G401 (cell line): ENCODE data around the gene SKOR1. TPM values are rescaled to one million over a fixed set of nuclear protein-coding genes. Genes with fewer than 3 reads are reported as not detected.

ENCODE experiments used
- DNase-seq: peaks from one replicate; pipeline ENCODE4 v3.0.0-alpha.2; 2015; ENCODE audit warnings: low spot score
- in situ Hi-C: cut with HindIII; loops from 2 replicates; pipeline ENCODE4 v1.10.0; 2016; ENCODE audit warnings: low sequenced_read_pairs, mixed read lengths
- total RNA-seq: library from RNA; depleted of rRNA; stranded (reverse); fragments of >200 nt; shearing (Covaris generic); gene quantifications from 2 replicates; pipeline ENCODE4 v1.2.3, GENCODE V29; 2014

Gene SKOR1
- total RNA-seq, 1 experiment from 2014 or later: 7.1 TPM

DNA sequence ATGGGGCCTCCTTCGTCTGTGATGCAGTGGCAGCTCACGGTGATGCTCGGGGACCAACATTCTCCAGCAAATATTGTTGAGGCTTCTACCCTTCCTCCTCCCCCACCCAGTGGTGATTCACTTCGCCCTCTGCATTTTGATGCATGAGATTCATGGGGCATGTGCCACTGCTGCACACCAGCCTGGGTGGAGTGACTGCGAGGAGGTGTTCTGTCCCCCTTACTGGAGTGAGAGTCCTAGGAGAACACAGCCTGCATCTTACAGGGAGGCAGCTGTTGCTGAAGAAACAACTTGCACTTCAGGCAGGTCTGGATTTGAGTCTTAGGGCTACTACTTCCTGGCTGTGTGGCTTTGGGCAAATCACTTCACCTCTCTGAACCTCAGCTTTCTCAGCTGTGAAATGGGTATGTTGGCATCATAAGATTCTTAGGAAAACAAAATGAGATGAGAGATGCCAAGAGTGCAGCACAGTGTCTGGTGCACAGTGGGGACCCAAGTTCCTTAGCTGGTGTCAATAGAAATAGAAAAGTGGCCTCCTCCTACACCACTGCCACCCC is 10.2 kb upstream of the SKOR1 start:
- in situ Hi-C loops: no loop called here
- DNase-seq: no peak

DNA sequence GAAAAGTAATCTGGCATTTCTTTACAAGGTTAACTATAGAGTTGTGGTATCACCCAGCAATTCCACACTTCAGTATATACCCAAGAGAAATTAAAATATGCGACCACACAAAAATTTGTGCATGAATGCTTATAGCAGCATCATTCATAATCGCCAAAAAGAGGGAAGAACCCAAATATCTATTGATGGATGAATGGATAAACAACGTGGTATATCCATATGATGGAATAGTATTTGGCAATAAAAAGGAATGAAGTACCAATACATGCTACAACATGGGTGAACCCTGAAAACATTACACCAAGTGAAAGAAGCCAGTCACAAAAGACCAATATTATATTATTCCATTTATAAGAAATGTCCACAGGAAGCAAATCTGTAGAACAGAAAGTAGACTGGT is 8.6 kb upstream of the SKOR1 start:
- in situ Hi-C loops: no loop called here

DNA sequence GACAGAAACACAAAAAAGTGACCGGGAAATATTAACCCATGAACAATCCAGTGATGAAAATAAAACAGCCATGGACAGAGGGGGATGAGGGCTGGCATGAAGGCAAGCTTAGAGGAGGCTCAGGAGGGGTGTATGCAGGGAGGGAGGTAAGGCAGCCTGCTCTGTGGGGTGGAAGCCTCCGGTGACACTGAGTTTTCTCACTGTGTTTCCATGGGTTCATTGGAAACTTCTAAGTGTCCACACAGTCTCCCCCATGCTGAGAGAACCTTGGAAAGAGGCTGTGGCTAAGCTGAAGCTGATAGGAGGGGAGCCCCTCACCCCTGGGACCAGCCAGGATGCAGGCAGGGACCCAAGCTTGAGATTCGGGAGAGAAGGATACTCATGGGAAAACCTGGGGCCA is 6.8 kb upstream of the SKOR1 start:
- in situ Hi-C loops: no loop called here
- DNase-seq: no peak

More for the DNA sequence above, 8.6 kb upstream of the SKOR1 start:
- no peak for DNase-seq

DNA sequence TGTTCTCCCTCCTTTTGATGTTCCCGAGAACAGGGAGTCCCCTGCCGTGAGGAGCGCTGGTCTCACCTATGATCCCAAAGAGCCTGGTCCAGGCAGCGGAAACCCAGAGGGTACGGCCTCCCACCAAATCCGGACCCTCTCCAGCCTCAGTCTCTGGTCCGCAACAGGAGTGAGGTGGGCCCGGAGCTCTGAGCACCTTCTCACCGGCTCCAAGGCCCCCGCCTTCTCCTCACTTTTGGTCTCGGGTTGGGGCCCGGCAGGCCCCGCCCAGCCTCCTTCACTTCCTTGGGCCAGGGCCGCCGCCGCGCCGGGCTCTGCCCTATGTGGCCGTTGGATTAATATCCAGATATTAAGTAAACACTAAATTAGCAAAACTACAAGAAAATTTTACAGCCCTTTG is 5.7 kb upstream of the SKOR1 start:
- in situ Hi-C loops: no loop called here
- no peak for DNase-seq

DNA sequence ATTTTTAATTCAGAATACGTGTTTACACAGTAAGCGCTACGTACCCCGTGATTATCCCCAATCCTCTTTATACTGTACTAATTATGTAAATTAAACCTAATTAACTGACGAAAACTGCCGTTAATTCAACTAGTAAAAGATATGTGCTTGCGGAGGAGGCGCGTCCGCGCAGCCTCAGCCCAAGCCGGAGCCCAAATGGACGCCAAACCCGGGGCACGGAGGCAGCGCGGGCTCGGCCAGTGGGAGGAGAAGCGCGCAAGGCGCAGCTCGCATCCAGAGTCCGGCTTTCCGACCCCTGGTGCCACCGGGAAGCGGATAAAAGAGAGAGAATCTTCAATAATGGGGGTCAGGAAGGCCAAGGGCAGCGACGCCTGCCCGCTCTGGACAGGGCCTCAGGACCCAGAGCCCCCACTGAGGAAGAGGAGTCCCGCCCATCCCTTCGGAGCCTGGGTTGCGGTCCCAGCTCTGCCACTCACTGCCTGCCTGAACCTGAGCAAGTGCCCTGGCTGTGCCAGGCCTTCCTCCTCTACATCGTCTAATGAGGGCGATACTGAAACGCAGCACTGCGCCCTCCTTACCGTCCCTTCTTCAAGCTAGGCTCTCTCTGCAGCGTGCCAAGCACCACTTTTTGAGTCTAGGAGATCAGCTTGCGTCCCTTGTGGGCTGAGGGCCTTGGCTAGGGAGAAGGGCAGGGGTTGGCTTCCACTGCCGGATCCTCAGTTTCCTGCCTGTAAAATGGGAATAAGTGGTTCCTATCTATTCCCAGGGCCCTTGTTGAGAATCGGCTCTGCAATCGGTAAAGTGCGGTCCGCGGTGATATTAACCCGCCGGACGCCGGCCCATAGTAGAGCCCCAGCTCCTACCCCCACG is 5.0 kb upstream of the SKOR1 start:
- DNase-seq: no peak
- in situ Hi-C loops: no loop called here

DNA sequence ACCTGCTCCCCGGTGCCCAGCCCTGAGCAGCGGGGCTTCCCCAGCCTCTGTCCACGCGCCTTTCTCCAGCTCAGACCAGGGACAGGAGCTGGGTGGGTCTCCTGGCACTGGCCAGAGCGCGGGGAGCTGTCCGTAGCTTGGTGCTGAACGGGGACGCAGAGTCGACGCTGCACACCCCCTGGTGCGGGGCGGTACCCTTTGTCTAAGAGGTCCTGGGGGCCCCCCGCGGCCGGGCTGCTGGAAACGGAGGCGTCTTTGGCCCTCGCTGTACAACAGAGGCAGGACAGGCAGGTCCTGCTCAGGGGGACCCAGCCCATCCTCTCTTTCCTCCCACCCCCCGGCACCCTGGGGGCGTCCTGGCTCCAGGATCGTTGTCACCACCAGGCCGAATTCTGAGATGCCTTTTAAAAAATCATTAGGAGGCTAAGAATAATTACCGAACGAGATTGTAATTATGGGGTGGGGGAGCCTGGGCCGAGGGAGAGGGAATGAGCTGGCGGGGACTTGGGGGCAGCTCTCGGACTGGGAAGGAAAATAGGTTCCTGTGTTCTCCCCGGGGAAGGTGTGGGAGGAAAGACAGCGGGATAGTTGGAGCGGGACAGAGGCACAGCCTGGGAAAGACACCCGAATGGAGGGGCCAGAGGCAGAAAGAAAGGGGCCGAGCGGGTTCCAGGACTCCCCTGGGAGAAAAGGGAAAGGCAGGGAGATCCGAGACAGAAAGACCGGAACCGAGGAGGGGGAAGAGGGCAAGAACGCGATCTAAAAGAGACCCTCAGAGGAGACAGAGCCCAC is 4.1 kb upstream of the SKOR1 start:
- DNase-seq: no peak
- in situ Hi-C loops: no loop called here

DNA sequence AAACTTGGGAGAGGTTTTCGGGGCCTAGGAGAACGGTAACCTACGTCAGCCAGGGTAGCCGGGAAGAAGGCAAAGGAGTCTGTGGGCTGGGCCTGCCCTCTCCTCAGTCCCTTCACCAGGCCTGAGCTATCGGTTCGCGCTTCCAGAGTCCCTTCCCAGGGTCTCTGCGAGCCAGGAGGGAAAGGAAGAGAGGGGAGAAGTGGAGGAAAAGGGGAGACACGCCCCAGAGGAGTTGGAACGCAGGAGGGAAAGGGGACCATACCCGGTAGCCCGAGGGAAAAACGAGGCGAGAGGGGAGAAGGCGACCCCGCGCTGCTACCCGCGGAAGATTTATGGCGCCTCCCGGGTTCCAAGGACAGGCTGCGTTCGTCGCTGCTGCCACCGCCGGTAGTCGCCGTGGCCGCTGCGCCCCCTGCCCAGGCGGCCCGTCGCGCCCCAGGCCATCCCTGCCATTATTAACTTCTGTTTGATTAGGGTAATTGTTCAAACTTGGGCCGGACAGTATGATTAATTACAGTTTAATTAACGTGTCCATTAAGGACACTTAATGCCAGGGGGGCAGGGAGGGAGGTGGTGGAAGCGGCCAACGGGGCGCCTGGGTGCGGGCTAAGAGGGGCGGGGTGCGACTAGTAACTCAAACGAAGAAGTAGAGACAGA is 3.4 kb upstream of the SKOR1 start:
- no peak for DNase-seq
- in situ Hi-C loops: no loop called here

DNA sequence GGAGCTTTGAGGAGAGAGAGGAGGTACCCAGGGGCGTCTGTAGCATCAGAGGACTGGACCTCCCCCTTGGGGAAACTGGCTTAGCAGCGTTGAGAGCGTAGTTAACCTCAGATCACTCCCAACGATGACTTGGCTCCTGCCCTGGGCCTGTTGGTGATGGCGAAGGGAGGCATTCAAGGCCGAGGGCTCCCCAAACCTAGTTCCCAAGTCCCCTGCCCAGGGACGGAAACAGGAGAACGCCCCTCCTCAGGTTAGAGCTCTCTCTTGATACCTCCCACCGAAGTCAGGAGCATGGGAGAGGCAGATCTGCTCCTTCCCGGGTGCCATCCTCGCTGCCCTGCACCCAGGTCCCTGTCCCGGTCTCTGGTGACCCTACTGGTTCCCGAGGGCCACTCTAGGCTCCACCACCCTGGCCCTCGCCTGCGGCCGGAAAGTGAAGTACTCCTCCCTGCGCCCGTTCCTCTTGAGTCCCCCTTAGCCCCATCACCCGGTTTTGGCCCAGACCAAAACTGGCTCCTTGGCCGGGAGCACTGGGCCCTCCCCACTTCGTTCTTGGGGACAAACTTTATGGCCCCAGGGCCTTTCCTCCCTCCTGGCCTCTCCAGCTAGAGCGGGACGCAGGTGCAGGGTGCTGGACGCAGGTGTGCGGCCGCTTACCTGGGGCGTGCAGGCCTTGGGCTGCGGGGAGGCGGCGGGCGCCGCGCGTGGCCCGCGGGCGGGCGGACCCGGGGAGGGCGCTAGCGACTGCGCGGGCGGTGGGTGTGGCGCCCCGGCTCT is 2.6 kb upstream of the SKOR1 start:
- no peak for DNase-seq
- in situ Hi-C loops: no loop called here

DNA sequence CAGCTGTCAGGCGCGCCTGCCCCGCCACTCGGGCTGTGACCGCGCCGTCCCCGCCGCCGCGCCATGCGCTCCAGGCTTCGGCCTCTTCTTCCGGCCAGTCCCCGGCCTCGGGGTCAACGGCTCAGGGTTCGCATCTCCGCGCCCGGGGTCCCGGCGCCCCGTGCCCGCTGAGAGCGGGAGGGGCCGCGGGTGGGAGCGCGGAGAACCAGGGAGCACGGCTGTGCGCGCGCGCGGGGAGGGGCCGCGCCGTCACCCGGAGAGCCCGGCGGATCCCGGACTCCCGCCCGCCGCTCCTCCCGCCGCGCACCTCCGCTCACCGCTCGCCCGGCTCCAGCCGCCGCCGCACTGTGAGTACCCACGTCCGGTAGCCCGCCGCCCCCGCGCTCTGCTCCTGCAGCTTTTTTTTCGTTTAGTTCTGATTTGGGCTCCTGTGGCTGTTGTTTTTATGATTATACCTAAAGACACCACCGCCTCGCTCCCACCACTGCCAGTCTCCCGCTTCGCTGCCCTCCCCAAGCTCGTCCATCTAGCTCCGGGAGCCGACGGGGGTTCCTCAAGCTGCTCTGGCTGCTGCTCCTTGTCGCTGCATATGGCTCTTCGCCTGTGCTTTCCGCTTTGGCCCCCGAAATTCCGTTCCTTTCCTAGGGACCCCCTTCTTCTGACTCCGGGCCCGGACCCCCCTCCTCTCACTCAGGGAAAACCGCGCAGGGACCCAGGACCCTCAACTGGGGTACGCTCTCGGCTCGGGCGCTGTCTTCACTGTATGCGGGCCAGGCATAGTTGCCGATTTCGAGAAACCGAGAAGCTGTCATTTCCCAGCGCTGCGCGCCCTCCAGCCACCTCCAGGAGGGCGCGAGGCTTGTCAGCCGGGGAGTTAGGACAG is 1.8 kb upstream of the SKOR1 start:
- DNase-seq: no peak
- in situ Hi-C loops: no loop called here

DNA sequence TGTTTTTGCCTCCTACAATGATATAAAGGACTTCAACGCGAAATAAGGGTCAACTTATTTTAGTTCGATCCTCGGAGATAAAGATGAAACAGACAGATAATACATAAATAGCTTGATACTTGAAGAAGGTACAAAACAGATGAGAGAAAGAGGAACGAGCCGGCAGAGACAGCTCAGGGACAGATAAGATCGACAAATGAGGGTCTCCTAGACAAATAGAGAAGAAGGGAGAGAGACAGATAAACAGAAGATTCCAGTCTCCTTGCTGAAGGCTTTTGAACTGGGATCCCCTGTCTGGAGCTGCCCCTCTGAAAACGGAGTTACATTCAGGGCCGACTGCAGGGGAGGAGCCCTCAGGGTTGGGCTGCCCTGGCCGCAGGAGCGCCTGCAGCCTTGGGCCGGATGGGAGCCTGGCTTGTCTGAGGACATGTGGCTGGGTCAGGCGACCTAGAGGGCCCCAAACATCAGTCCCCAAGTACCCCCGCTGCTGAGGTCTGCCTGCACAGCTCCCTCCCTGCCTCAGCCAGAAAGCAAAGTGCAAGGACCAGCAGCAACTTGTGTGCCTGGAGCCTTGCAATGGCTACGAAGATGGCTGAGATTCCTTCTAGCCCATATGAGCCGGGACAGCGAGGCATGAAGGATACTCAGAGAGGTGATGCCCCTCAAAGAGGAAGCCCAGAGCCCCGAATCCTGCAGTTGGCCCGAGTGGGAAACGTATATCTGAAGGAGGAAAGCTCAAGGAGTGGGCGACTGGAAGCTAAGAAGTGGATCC is 926 bp upstream of the SKOR1 start:
- in situ Hi-C loops: no loop called here
- no peak for DNase-seq

DNA sequence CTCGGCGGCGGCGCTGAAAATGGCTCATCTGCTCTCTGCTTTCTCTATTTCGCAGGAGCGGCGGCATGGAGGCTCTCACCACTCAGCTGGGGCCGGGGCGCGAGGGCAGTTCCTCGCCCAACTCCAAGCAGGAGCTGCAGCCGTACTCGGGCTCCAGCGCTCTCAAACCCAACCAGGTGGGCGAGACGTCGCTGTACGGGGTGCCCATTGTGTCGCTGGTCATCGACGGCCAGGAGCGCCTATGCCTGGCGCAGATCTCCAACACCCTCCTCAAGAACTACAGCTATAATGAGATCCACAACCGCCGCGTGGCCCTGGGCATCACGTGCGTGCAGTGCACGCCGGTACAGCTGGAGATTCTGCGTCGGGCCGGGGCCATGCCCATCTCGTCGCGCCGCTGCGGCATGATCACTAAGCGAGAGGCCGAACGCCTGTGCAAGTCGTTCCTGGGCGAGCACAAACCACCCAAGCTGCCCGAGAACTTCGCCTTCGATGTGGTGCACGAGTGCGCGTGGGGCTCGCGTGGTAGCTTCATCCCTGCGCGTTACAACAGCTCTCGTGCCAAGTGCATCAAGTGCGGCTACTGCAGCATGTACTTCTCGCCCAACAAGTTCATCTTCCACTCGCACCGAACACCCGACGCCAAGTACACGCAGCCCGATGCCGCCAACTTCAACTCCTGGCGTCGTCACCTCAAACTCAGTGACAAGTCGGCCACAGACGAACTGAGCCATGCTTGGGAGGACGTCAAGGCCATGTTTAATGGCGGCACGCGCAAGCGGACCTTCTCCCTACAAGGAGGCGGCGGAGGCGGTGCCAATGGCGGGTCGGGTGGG is 790 bp downstream of the SKOR1 start:
- in situ Hi-C loops: no loop called here
- no peak for DNase-seq

DNA sequence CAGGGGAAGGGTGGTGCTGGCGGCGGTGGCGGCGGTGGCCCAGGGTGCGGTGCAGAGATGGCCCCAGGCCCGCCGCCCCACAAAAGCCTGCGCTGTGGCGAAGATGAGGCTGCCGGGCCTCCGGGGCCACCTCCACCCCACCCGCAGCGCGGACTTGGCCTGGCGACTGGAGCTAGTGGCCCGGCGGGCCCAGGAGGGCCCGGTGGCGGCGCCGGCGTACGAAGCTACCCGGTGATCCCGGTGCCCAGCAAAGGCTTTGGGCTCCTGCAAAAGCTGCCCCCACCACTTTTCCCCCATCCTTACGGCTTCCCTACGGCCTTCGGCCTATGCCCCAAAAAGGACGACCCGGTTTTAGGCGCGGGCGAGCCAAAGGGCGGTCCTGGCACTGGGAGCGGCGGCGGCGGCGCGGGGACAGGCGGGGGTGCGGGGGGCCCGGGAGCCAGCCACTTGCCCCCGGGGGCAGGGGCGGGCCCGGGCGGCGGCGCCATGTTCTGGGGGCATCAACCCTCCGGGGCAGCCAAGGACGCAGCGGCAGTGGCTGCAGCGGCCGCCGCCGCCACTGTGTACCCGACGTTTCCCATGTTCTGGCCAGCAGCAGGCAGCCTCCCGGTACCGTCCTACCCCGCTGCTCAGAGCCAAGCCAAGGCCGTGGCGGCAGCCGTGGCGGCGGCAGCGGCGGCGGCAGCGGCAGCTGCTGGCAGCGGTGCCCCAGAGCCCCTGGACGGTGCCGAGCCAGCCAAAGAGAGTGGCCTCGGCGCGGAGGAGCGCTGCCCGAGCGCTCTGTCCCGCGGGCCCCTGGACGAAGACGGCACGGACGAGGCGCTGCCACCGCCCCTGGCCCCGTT is 1.6 kb downstream of the SKOR1 start:
- in situ Hi-C loops: no loop called here
- no peak for DNase-seq

DNA sequence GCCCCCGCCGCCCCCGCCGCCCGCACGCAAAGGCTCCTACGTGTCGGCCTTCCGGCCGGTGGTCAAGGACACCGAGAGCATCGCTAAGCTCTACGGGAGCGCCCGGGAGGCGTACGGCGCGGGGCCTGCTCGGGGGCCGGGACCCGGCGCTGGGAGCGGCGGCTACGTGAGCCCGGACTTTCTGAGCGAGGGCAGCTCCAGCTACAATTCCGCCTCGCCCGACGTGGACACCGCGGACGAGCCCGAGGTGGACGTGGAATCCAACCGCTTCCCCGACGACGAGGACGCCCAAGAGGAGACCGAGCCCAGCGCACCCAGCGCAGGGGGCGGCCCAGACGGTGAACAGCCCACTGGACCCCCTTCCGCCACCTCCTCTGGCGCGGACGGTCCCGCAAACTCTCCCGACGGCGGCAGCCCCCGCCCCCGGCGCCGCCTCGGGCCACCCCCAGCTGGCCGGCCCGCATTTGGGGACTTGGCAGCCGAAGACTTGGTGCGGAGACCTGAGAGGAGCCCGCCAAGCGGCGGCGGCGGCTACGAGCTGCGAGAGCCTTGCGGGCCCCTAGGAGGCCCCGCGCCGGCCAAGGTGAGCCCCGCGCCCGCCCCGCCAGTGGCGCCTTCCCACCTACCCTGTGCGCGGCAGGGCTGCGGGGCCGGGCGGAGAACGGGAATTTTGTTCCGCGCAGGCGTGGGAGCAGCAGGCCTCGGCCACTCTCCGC is 2.4 kb downstream of the SKOR1 start:
- DNase-seq: no peak
- in situ Hi-C loops: no loop called here

DNA sequence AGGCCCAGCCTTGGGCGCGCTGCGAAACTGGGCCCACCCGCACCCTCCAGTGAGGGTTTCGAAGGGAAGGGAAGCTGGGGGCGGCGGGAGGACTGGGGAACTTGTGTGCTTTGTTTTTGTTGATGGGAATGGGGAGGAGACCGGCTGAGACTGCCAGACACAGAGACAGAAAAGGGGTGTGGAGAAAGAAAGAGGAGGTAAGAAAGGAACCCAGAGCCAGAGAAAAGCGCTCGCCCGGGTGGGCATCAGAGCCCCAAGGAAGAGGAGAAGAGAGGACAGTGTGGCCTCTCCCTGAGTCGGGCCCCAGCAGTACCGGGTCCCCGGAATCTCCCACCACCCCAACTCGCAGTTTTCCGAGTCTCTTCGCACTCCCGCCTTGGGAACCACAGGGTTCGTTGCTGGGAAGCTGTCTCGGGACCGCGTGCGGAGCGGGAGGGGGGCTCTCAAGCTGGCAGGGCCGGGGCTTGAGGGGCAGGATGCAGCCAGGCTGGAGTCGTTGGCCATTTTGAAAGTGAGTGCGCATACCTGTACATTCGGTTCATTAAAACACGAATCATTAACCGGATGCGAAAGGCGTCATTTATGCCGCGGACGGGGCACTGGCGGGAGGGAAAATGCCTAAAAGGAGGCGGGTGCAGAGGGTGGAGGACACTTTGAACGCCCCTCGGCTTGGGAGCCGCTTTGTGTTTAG is 3.1 kb downstream of the SKOR1 start:
- in situ Hi-C loops: no loop called here

More for the DNA sequence above, 3.1 kb downstream of the SKOR1 start:
- DNase-seq: no peak
